Small intestine (tissue), 7 donors: ENCODE results near the gene PGM1. TPM values are rescaled to one million over a fixed set of nuclear protein-coding genes. Genes with fewer than 3 reads are reported as not detected.
"Not testable (repeated sequence)": the region's sequence is repeated elsewhere in the genome, so short reads cannot be mapped to it uniquely, and the experiment has no call there.

Experiments used
- DNase-seq, 2 donors: peaks; one replicate each; pipeline versions ENCODE4 v3.0.0 to v3.0.0-alpha.2; 2013
- FAIRE-seq: peaks from 2 replicates; lab custom pipeline; 2012; peaks lifted over from hg19 to GRCh38; lab: Jason Lieb, UNC
- H3K27ac ChIP-seq, 3 donors: one replicate each; pipeline ENCODE4 v1.5.1; 2013; ENCODE audit warnings: low read length in 2 of 3, mild to moderate bottlenecking in 2 of 3, control low read depth in 1 of 3, inconsistent platforms in 1 of 3, low read depth in 1 of 3, moderate library complexity in 1 of 3
- H3K27me3 ChIP-seq, 3 donors: one replicate each; pipeline ENCODE4 v1.6.1; 2013; ENCODE audit warnings: low read length in 3 of 3, inconsistent platforms in 1 of 3; ENCODE audit not compliant: control insufficient read depth in 3 of 3, insufficient read depth in 3 of 3
- H3K36me3 ChIP-seq, 3 donors: one replicate each; pipeline ENCODE4 v1.6.1; 2013; ENCODE audit warnings: low read length in 3 of 3, inconsistent platforms in 1 of 3, low read depth in 1 of 3, mild to moderate bottlenecking in 1 of 3, moderate library complexity in 1 of 3; ENCODE audit not compliant: control insufficient read depth in 3 of 3, insufficient read depth in 2 of 3
- H3K4me1 ChIP-seq, 3 donors: one replicate each; pipeline ENCODE4 v1.6.1; 2013; ENCODE audit warnings: low read length in 2 of 3, inconsistent platforms in 1 of 3, low read depth in 1 of 3, mild to moderate bottlenecking in 1 of 3, moderate library complexity in 1 of 3; ENCODE audit not compliant: control insufficient read depth in 3 of 3, insufficient read depth in 2 of 3
- H3K4me3 ChIP-seq, 3 donors: one replicate each; pipeline ENCODE4 v1.5.1; 2013; ENCODE audit warnings: low read length in 3 of 3, control low read depth in 1 of 3, inconsistent platforms in 1 of 3, low read depth in 1 of 3, mild to moderate bottlenecking in 1 of 3, moderate library complexity in 1 of 3
- H3K9me3 ChIP-seq, 2 donors: one replicate each; pipeline ENCODE4 v1.6.1; 2013; ENCODE audit warnings: low read depth in 1 of 2, low read length in 1 of 2; ENCODE audit not compliant: control insufficient read depth in 2 of 2, insufficient read depth in 1 of 2
- WGBS, 3 donors: extraction: QIAGEN DNeasy Blood & Tissue Kit; methylation state at CpG; one replicate each; pipeline ENCODE4 v1.1.7; 2013; 5-methylcytosine and 5-hydroxymethylcytosine counted together
- polyA plus RNA-seq, 4 donors: library from polyadenylated mRNA; stranded (reverse) in 3 of 4; unstranded in 1 of 4; fragments of 200-250 nt in 3 of 4; fragments of 120-200 nt in 1 of 4; gene quantifications; one replicate each; pipeline versions ENCODE4 v1.2.1 to v1.2.3, GENCODE V29; 2013
- donor health status: healthy with polysubstance abuse.
- donor health status: control.
- donor health status: control.
- donor health status: Bipolar disorder and iron deficiency.
- donor health status: healthy.

Gene PGM1
- polyA plus RNA-seq, 4 donors: 43.0 to 88.8 (median 59.8) TPM

- FAIRE-seq: no peak
Measured at GRCh38 chr1:63559357-63559756, 33.9 kb upstream of the PGM1 start.

GRCh38 chr1:63563745-63564144 lies 29.5 kb upstream of the PGM1 start:
- H3K4me1 ChIP-seq: no peaks in the 10 kb centered on the region
- H3K36me3 ChIP-seq: no peaks in the 10 kb centered on the region
- FAIRE-seq (no peak), DNase-seq (no peak)
- H3K9me3 ChIP-seq: peaks cover 0 to 2% of the 10 kb centered on the region in 2 donors
- H3K27me3 ChIP-seq: no peaks in the 10 kb centered on the region
- H3K4me3 ChIP-seq: no peak overlapping the region
- no peak overlapping the region for H3K27ac ChIP-seq

More at GRCh38 chr1:63559357-63559756, 33.9 kb upstream of the PGM1 start:
- peak in 1 of 2 donors; percentile 66 for DNase-seq
- H3K36me3 ChIP-seq: no peaks in the 10 kb centered on the region
- H3K27me3 ChIP-seq: no peaks in the 10 kb centered on the region
- H3K27ac ChIP-seq: no peak overlapping the region
- H3K4me1 ChIP-seq: no peaks in the 10 kb centered on the region
- 40 to 88% (median 48%) methylated on average over 2 of the region's 2 CpGs for WGBS, 3 donors
- H3K4me3 ChIP-seq: no peak overlapping the region
- H3K9me3 ChIP-seq: peaks cover 0 to 2% of the 10 kb centered on the region in 2 donors

GRCh38 chr1:63569068-63569467 lies 24.1 kb upstream of the PGM1 start:
- Histone ChIP-seq H3K27me3 (no peaks in the 10 kb centered on the region), H3K9me3 (no peaks in the 10 kb centered on the region), H3K4me1 (no peaks in the 10 kb centered on the region), H3K4me3 (no peak overlapping the region), H3K27ac (no peak overlapping the region), H3K36me3 (no peaks in the 10 kb centered on the region)
- WGBS, 3 donors: 80 to 88% (median 83%) methylated on average over 4 of the region's 4 CpGs
- FAIRE-seq (no peak), DNase-seq (no peak)

GRCh38 chr1:63569640-63570316 lies 23.4 kb upstream of the PGM1 start:
- no peaks in the 10 kb centered on the region for H3K9me3 ChIP-seq
- DNase-seq (no peak), FAIRE-seq (no peak)
- no peaks in the 10 kb centered on the region for H3K36me3 ChIP-seq
- no peak overlapping the region for H3K27ac ChIP-seq
- H3K4me3 ChIP-seq: no peak overlapping the region
- H3K27me3 ChIP-seq: no peaks in the 10 kb centered on the region
- 75 to 84% (median 79%) methylated on average over 3 of the region's 3 CpGs for WGBS, 3 donors
- no peaks in the 10 kb centered on the region for H3K4me1 ChIP-seq

GRCh38 chr1:63572686-63573085 lies 20.5 kb upstream of the PGM1 start:
- FAIRE-seq, H3K27ac ChIP-seq, H3K27me3 ChIP-seq, H3K4me3 ChIP-seq, H3K9me3 ChIP-seq, DNase-seq, H3K4me1 ChIP-seq, H3K36me3 ChIP-seq: not testable (repeated sequence)
- 91 to 94% (median 92%) methylated on average over 8 of the region's 8 CpGs for WGBS, 3 donors

- H3K9me3 ChIP-seq, DNase-seq, FAIRE-seq, H3K4me1 ChIP-seq, H3K27ac ChIP-seq, H3K27me3 ChIP-seq, H3K36me3 ChIP-seq, H3K4me3 ChIP-seq: not testable (repeated sequence)
- WGBS, 3 donors: 86 to 91% (median 90%) methylated on average over 2 of the region's 2 CpGs
Measured at GRCh38 chr1:63574203-63574796, 18.9 kb upstream of the PGM1 start.

GRCh38 chr1:63575340-63575826 lies 17.8 kb upstream of the PGM1 start:
- no peak for FAIRE-seq
- Histone ChIP-seq H3K27me3 (no peaks in the 10 kb centered on the region), H3K36me3 (no peaks in the 10 kb centered on the region), H3K4me3 (no peak overlapping the region), H3K4me1 (no peaks in the 10 kb centered on the region), H3K9me3 (no peaks in the 10 kb centered on the region), H3K27ac (no peak overlapping the region)
- peak; percentile 46 to 52 for DNase-seq
- 63 to 76% (median 70%) methylated on average over 4 of the region's 4 CpGs for WGBS, 3 donors

GRCh38 chr1:63586326-63586725 lies 6.9 kb upstream of the PGM1 start:
- not testable (repeated sequence) for H3K27ac ChIP-seq, FAIRE-seq, H3K4me3 ChIP-seq, H3K36me3 ChIP-seq, DNase-seq, H3K27me3 ChIP-seq, H3K4me1 ChIP-seq
- H3K9me3 ChIP-seq: peaks cover 0 to 12% of the 10 kb centered on the region in 2 donors
- WGBS, 3 donors: 94 to 100% (median 94%) methylated on average over 1 of the region's 1 CpG
